C4-2B (cell line): ENCODE results near the gene ATP5ME.

ENCODE experiments used
- ZFX ChIP-seq: fragments of 450-650 bp; IDR thresholded peaks from 2 replicates; pipeline ENCODE4 v1.6.1; 2017
- TF ChIP-seq, protein P1 (sequence below): fragments of 450-650 bp; conservative IDR thresholded peaks from 2 replicates; pipeline ENCODE4 v1.5.1; 2017; ENCODE audit warnings: mild to moderate bottlenecking

DNA sequence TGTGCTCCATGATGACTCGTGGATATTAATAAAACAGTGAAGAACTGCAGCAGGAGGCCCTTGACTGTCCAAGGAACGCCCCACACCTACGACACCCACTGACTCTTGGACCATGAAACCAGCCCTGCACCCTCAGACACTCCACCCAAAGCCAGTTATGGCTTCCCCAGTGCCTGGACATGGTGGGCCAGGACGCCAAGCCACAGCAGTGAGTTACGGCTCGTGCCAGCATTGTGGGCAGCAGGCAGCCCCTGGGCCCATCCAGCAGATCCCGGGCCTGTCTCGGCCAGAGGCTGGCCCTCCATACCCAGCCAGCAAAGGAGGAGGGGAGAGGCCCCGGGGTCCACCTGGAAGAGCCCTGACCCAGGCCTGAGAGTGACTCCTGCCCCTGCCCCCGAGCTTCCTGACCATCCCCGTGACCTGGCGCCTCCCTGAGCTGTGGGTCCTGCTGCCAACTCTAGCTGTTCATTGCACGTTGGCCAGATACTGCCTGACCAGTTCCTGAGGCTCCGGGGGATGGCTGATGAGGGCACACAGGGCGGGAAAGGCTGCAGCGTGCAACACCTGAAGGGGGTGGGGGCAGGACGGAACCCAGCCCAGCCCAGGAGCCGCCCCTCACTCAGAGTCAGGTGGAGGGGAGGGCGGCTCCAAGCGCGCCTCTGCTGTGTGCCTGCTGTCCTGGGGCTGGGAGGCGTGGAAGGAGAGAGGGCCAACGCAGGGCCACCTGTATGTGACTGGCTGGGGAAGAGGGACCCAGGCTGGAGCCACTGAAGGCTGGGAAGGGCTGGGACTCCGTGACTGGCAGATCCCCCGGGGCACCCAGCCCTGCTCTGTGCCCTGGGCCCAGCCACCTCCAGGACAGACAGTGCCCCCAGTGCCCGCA, 14.1 kb upstream of the ATP5ME start:
- TF ChIP-seq, protein P1, sequence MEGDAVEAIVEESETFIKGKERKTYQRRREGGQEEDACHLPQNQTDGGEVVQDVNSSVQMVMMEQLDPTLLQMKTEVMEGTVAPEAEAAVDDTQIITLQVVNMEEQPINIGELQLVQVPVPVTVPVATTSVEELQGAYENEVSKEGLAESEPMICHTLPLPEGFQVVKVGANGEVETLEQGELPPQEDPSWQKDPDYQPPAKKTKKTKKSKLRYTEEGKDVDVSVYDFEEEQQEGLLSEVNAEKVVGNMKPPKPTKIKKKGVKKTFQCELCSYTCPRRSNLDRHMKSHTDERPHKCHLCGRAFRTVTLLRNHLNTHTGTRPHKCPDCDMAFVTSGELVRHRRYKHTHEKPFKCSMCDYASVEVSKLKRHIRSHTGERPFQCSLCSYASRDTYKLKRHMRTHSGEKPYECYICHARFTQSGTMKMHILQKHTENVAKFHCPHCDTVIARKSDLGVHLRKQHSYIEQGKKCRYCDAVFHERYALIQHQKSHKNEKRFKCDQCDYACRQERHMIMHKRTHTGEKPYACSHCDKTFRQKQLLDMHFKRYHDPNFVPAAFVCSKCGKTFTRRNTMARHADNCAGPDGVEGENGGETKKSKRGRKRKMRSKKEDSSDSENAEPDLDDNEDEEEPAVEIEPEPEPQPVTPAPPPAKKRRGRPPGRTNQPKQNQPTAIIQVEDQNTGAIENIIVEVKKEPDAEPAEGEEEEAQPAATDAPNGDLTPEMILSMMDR = no peak
- TF ChIP-seq ZFX = no peak
